H1 (cell line): ENCODE results near the gene RNASE1.
"Not testable (repeated sequence)": the region's sequence is repeated elsewhere in the genome, so short reads cannot be mapped to it uniquely, and the experiment has no call there.

Experiments
- EZH2 ChIP-seq: fragments of 200-600 bp; sonication (generic); IDR thresholded peaks from 2 replicates; pipeline ENCODE4 v1.7.1; 2012; ENCODE audit warnings: low read depth, mild to moderate bottlenecking, moderate library complexity, low read length, inconsistent platforms; ENCODE audit not compliant: severe bottlenecking
- POLR2A ChIP-seq, 2 experiments: IDR thresholded peaks; 1 replicate in 1 of 2; 2 replicates in 1 of 2; pipeline ENCODE4 v1.6.1; 2011; ENCODE audit warnings: low read depth in 2 of 2, low read length in 2 of 2, mild to moderate bottlenecking in 2 of 2; ENCODE audit errors: control extremely low read depth in 1 of 2
- POLR2AphosphoS5 ChIP-seq: IDR thresholded peaks from 2 replicates; pipeline ENCODE4 v1.6.1; 2011; ENCODE audit warnings: low read depth, low read length
- SUZ12 ChIP-seq: fragments of 200-600 bp; sonication (generic); IDR thresholded peaks from 2 replicates; pipeline ENCODE4 v1.6.1; 2012; ENCODE audit warnings: mild to moderate bottlenecking, inconsistent platforms, low read length, moderate library complexity, mixed read lengths
- TF ChIP-seq, protein P1 (sequence below): IDR thresholded peaks from 2 replicates; pipeline ENCODE4 v1.6.1; 2011; ENCODE audit warnings: low read depth, mild to moderate bottlenecking, low read length; ENCODE audit not compliant: insufficient read depth

DNA sequence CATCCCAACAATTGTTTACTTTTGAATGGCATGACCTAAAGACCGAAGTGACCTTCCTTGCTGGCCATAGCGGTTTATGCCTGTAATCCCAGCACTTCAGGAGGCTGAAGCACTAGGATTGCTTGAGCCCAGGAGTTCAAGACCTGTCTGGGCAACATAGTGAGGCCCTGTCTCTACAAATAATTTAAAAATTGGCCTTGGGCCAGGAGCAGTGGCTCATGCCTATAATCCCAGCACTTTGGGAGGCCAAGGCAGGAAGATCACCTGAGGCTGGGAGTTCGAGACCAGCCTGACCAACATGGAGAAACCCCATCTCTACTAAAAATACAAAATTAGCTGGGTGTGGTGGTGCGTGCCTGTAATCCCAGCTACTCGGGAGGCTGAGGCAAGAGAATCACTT is 43.2 kb downstream of the RNASE1 start:
- TF ChIP-seq SUZ12; EZH2; POLR2A (IDR thresholded peaks at IDR 0.05; ENCODE audit: control extremely low read depth in 1 of 2, low read depth in 2 of 2, low read length in 2 of 2); POLR2AphosphoS5: not testable (repeated sequence)
- TF ChIP-seq, protein P1, sequence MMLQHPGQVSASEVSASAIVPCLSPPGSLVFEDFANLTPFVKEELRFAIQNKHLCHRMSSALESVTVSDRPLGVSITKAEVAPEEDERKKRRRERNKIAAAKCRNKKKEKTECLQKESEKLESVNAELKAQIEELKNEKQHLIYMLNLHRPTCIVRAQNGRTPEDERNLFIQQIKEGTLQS: not testable (repeated sequence)
